ENCODE data around the gene ANKRD24. TPM values are rescaled to one million over a fixed set of nuclear protein-coding genes. Genes with fewer than 3 reads are reported as not detected.
A peak's percentile ranks its signal among the peaks of the same experiment; 100 is the strongest.
"Not testable (repeated sequence)": the region's sequence is repeated elsewhere in the genome, so short reads cannot be mapped to it uniquely, and the experiment has no call there.

Gene ANKRD24
- total RNA-seq, 2 experiments from 2014 or later: 1.1 to 1.3 TPM

DNA sequence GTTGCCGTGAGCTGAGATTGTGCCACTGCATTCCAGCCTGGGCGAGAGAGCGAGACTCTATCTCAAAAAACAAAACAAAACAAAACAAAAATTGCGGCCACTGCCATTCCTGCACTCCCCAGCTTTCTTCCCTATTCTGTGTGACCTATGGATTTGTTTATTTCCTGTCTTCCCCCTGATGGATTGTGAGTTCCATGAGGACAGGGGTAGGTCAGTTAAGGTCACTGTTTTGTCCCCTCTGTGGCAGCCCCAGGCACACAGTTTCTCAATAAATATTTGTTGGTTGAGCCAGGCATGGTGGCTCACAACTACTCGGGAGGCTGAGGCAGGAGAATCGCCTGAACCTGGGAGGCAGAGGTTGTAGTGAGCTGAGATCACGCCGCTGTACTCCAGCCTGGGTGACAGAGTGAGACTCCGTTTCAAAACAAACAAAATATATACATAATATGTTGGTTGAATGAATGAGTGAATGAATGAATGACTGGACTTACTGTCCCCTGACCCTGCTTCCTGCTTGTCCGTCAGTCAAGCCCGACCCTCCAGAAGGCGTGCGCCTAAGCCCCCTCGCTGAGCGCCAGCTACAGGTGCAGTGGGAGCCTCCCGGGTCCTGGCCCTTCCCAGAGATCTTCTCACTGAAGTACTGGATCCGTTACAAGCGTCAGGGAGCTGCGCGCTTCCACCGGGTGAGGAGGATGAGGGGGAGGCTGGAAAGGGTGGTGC is 51.8 kb downstream of the ANKRD24 start:
- H3K27ac Mint-ChIP-seq: no peak overlapping the region
- intact Hi-C loops (cut with DNase I, micrococcal nuclease): no loop called here
- no peak for DNase-seq
- H3K9me3 Mint-ChIP-seq (ENCODE audit: low read depth): no peaks in the 10 kb centered on the region
- H3K36me3 Mint-ChIP-seq (ENCODE audit: low read depth): no peaks in the 10 kb centered on the region
- no peak for ATAC-seq
- peaks cover 4% of the 10 kb centered on the region for H3K27me3 Mint-ChIP-seq
- ChIA-PET CTCF (interaction anchor here (0.6 to 1.2 kb wide), 7 partner anchors 10 to 235 kb away, joined by 3 to 4 read pairs (median 3); no protein-coding TSS in a partner anchor), POLR2A (no interaction called here)
- no peak overlapping the region for H3K4me3 Mint-ChIP-seq
- peaks cover 8% of the 10 kb centered on the region for H3K4me1 Mint-ChIP-seq

DNA sequence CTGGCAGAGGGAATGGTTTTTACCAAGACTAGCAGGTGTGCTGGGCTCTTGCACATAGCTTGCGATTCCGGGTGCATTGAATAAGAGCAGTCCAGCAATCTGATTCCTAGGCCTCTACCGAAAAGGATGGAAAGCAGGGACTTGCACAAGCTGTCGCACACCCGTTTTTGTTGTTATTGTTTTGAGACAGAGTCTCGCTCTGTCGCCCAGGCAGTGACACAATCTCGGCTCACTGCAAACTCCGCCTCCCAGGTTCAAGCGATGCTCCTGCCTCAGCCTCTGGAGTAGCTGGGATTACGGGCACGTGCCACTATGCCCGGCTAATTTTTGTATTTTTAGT is 52.3 kb downstream of the ANKRD24 start:
- Mint-ChIP-seq H3K4me3 (no peak overlapping the region), H3K9me3 (ENCODE audit: low read depth) (no peaks in the 10 kb centered on the region), H3K4me1 (peaks cover 3% of the 10 kb centered on the region), H3K27ac (no peak overlapping the region), H3K27me3 (peaks cover 4% of the 10 kb centered on the region), H3K36me3 (ENCODE audit: low read depth) (no peaks in the 10 kb centered on the region)
- DNase-seq: no peak
- ATAC-seq: no peak
- intact Hi-C loops (cut with DNase I, micrococcal nuclease): no loop called here
- ChIA-PET CTCF (interaction anchor here (0.6 to 1.2 kb wide), 2 partner anchors 42 to 85 kb away, joined by 3 to 4 read pairs; no protein-coding TSS in a partner anchor), POLR2A (no interaction called here)

DNA sequence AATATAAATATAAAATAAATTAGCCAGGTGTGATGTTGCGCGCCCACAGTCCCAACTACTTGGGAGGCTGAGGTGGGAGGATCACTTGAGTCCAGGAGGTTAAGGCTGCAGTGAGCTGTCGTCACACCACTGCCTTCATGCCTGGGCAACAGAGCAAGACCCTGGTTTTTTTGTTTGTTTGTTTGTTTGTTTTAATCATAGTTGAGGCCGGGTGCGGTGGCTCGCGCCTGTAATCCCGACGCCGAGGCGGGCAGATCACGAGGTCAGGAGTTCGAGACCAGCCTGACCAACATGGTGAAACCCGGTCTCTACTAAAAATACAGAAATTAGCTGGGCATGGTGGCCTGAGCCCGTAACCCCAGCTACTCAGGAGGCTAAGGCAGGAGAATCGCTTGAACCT is 55.0 kb downstream of the ANKRD24 start:
- CTCF ChIA-PET: interaction anchor here (0.6 to 0.9 kb wide), 2 partner anchors 23 to 176 kb away, joined by 3 read pairs; no protein-coding TSS in a partner anchor
- not testable (repeated sequence) for H3K4me1 Mint-ChIP-seq
- POLR2A ChIA-PET: interaction anchor here (0.6 kb wide), 1 partner anchor 19 kb away, joined by 3 read pairs; no protein-coding TSS in a partner anchor

DNA sequence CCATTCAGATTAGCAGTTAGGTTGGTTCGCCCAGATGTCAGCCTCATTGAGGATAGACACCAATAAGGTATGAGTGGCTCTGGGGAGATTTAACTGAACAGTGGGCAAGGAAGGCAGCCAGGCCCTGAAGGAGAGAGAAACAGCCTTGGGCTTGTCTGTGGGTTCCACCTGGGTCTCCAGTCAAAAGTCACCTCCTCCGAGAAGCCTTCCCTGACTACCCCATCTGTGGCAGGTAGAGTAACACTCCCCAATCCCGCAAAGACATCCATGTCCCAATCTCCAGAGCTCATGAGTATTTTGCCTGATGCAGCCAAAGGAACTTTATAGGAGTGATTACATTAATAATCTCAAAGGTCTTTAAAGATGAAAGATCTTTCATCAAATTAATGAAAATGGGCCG is 56.3 kb downstream of the ANKRD24 start:
- intact Hi-C loops (cut with DNase I, micrococcal nuclease): no loop called here
- H3K27me3 Mint-ChIP-seq: peaks cover 1% of the 10 kb centered on the region
- no peak overlapping the region for H3K4me3 Mint-ChIP-seq
- peaks cover 4% of the 10 kb centered on the region for H3K9me3 Mint-ChIP-seq (ENCODE audit: low read depth)
- no peak for ATAC-seq
- no peak overlapping the region for H3K27ac Mint-ChIP-seq
- DNase-seq: no peak
- H3K36me3 Mint-ChIP-seq (ENCODE audit: low read depth): no peaks in the 10 kb centered on the region
- CTCF ChIA-PET: no interaction called here
- H3K4me1 Mint-ChIP-seq: no peaks in the 10 kb centered on the region
- POLR2A ChIA-PET: interaction anchor here (0.7 kb wide), 1 partner anchor 516 kb away, joined by 3 read pairs; no protein-coding TSS in a partner anchor

More for the DNA sequence above, 55.0 kb downstream of the ANKRD24 start:
- ATAC-seq; DNase-seq; H3K9me3 Mint-ChIP-seq (ENCODE audit: low read depth); H3K36me3 Mint-ChIP-seq (ENCODE audit: low read depth); H3K27me3 Mint-ChIP-seq; intact Hi-C loops (cut with DNase I, micrococcal nuclease); H3K27ac Mint-ChIP-seq; H3K4me3 Mint-ChIP-seq: not testable (repeated sequence)

DNA sequence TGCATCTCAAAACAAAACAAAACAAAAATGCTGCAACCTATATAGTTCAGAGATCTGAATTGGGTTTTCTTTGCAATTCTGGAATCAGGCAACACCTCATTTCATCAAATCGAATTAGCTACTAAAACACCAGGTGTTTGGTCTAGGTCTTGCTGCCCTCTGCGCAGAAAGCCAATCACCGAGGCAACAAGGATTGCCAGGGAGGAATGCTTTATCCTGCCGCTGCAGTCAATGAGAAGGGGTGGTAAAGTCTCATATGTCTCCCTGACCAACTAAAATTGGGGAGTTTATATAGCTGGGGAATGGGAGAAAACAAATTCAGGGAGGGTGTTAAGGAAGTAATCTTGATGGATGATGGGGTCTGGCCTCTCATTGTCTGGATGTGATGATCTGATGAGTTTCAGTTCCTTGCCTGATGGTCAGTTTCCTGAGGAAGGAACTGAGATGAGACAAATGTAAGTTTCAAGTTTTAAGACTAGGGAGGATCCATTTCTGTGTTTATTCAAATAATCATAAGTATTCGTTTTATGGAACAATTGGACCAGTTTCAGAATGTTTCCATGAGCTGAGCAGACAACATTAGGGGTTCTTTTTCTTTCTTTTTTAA is 59.4 kb downstream of the ANKRD24 start:
- no peaks in the 10 kb centered on the region for H3K27me3 Mint-ChIP-seq
- intact Hi-C loops (cut with DNase I, micrococcal nuclease): no loop called here
- H3K4me3 Mint-ChIP-seq: no peak overlapping the region
- ATAC-seq: no peak
- no peak overlapping the region for H3K27ac Mint-ChIP-seq
- no peaks in the 10 kb centered on the region for H3K36me3 Mint-ChIP-seq (ENCODE audit: low read depth)
- peaks cover 4% of the 10 kb centered on the region for H3K4me1 Mint-ChIP-seq
- CTCF ChIA-PET: interaction anchor here (1.2 to 1.4 kb wide), 3 partner anchors 10 to 25 kb away, joined by 4 to 7 read pairs (median 5); no protein-coding TSS in a partner anchor
- H3K9me3 Mint-ChIP-seq (ENCODE audit: low read depth): peaks cover 4% of the 10 kb centered on the region
- POLR2A ChIA-PET: interaction anchor here (0.6 kb wide), 2 partner anchors 10 to 22 kb away, joined by 3 read pairs; no protein-coding TSS in a partner anchor
- no peak for DNase-seq

DNA sequence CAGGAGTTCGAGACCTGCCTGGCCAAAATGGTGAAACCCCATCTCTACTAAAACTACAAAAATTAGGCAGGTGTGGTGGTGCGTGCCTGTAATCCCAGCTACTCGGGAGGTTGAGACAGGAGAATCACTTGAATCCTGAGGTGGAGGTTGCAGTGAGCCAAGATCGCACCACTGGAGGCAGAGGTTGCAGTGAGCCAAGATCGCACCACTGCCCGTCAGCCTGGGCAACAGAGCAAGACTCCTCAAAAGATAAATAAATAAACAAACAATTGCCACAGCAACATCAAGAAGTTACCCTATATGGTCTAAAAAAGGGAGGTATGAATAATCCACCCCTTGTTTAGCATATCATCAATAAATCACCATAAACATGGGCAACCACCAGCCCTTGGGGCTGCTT is 63.4 kb downstream of the ANKRD24 start:
- H3K36me3 Mint-ChIP-seq (ENCODE audit: low read depth): peaks cover 20% of the 10 kb centered on the region
- peak overlapping the region; percentile 84 for H3K4me3 Mint-ChIP-seq
- CTCF ChIA-PET; H3K27me3 Mint-ChIP-seq; H3K9me3 Mint-ChIP-seq (ENCODE audit: low read depth); DNase-seq; ATAC-seq; H3K4me1 Mint-ChIP-seq: not testable (repeated sequence)
- H3K27ac Mint-ChIP-seq: peak overlapping the region; percentile 100
- POLR2A ChIA-PET: interaction anchor here (0.7 kb wide), 1 partner anchor 742 kb away, joined by 7 read pairs; no protein-coding TSS in a partner anchor
- intact Hi-C loops (cut with DNase I, micrococcal nuclease): loop anchor here (2.0 to 5.0 kb wide), 6 partner anchors 17 to 1659 kb away; partner anchors contain the start of genes APBA3 (in 1 of the 2), EBI3 (in 1 of the 2), FZR1 (in 1 of the 2) and MFSD12 (in 1 of the 2)

DNA sequence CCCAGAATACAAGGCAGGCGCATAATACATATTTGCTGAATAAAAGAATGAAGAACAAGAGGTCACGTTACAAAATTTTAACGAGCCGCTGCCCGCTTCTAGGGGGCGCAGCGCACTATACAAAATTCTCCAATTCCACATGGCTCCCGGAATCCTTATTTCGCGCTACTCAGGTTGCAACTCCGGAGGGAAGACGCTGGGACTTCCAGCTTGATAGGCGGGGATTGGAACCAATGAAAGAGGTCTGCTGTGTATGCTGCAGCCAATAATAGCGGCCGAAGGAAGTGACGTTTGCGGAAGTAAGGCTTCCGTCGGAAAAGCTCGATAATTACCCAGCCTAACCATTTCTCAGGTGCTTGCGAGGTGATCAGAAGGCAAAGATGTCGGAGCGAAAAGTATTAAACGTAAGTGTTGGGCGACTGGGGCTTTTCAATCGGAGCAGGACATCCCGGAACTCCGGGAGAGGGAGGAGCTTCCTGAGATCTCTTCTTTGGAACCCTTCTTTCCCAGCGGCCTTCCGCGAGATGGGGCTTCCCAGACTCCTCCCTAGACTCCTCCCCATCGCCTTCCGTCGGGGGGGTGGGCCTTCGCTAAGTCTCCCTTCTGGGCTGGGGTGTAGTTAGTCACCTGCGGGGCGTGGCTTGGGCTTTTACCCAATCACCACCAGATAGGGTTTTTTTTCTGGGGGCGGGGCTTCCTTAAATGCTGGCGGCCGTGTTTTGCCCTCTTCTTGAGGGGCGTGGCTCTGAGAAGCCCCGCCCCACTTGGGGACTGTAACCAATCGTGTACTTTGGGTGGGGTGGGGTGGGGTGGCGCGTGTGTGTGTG is 64.5 kb downstream of the ANKRD24 start, which contains the start of gene YJU2:
Gene YJU2 (plus strand): TSS at position 314 of the 827 bp plus-strand sequence. CDS start 67 bp downstream, at position 381.
- intact Hi-C loops (cut with DNase I, micrococcal nuclease): loop anchor here (1.0 to 5.0 kb wide), 22 partner anchors 18 to 1658 kb away; partner anchors contain the start of genes CHAF1A (in 2 of the 2), EBI3 (in 2 of the 2), MPND (in 2 of the 2) and MRPL54 (in 2 of the 2)
- ATAC-seq: peak; percentile 97
- peak within 1 kb of the TSS; percentile 100 for H3K27ac Mint-ChIP-seq

DNA sequence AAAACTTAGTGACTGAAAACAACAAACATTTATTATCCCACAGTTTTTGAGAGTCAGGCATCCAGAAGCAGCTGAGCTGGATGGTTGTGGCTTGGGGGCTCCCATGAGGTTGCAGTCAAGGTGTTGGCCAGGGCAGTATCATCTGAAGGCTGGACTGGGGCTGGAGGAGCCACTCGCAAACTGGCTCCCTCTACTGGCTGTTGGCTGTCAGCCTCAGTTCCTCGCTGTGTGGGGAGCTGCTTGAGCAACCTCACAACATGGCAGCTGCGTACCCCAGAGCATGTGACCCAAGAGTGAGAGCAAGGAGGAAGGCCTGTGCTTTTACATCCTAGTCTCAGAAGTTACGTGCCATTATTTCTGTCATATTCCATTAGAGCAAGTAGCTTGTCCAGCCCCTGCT is 74.1 kb downstream of the ANKRD24 start:
- peak; percentile 37 for DNase-seq
- Mint-ChIP-seq H3K27ac (no peak overlapping the region), H3K36me3 (ENCODE audit: low read depth) (peaks cover 58% of the 10 kb centered on the region), H3K27me3 (no peaks in the 10 kb centered on the region), H3K4me3 (no peak overlapping the region), H3K9me3 (ENCODE audit: low read depth) (peaks cover 1% of the 10 kb centered on the region), H3K4me1 (no peaks in the 10 kb centered on the region)
- ATAC-seq: no peak
- CTCF ChIA-PET: interaction anchor here (0.6 to 3.1 kb wide), 7 partner anchors 8 to 114 kb away, joined by 3 to 11 read pairs (median 3); no protein-coding TSS in a partner anchor
- intact Hi-C loops (cut with DNase I, micrococcal nuclease): no loop called here
- POLR2A ChIA-PET: interaction anchor here (0.6 kb wide), 2 partner anchors 19 to 160 kb away, joined by 3 to 6 read pairs; no protein-coding TSS in a partner anchor

More for the DNA sequence above, 64.5 kb downstream of the ANKRD24 start, which contains the start of gene YJU2:
- peak; percentile 100 for DNase-seq
- Mint-ChIP-seq H3K27me3 (no peaks in the 10 kb centered on the region), H3K36me3 (ENCODE audit: low read depth) (peaks cover 31% of the 10 kb centered on the region), H3K4me1 (peaks cover 9% of the 10 kb centered on the region), H3K9me3 (ENCODE audit: low read depth) (peaks cover 1% of the 10 kb centered on the region), H3K4me3 (peak within 1 kb of the TSS; percentile 84)
- POLR2A ChIA-PET: interaction anchor here (0.6 to 1.2 kb wide), 6 partner anchors 17 to 621 kb away, joined by 3 to 8 read pairs (median 4); partner anchors contain the start of genes CHAF1A, HDGFL2, MPND and PLIN3
- CTCF ChIA-PET: interaction anchor here (0.6 to 1.3 kb wide), 8 partner anchors 17 to 484 kb away, joined by 3 to 10 read pairs (median 4); partner anchors contain the start of genes EBI3, MRPL54 and SH3GL1

DNA sequence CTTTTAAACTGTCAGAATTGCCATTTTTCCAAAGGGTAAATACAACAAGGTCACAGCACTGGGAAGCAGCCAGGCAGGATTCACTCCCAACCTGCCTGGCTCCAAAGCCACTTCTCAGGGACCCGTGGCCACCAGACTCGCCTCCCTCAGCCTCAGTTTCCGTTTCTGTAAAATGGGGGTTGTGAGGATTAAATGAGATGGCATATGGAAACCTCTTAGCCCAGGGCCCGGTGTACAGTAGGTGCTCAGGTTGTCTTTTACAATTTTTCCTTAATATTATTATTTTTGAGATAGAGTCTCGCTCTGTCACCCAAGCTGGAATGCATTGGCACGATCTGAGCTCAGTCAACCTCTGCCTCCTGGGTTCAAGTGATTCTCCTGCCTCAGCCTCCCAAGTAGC is 74.5 kb downstream of the ANKRD24 start:
- ChIA-PET CTCF (interaction anchor here (0.8 to 3.1 kb wide), 5 partner anchors 9 to 97 kb away, joined by 3 to 11 read pairs (median 3); no protein-coding TSS in a partner anchor), POLR2A (no interaction called here)
- Mint-ChIP-seq H3K4me1 (no peaks in the 10 kb centered on the region), H3K36me3 (ENCODE audit: low read depth) (peaks cover 55% of the 10 kb centered on the region), H3K27ac (no peak overlapping the region), H3K9me3 (ENCODE audit: low read depth) (peaks cover 1% of the 10 kb centered on the region), H3K4me3 (no peak overlapping the region), H3K27me3 (no peaks in the 10 kb centered on the region)
- intact Hi-C loops (cut with DNase I, micrococcal nuclease): no loop called here
- no peak for DNase-seq
- no peak for ATAC-seq

DNA sequence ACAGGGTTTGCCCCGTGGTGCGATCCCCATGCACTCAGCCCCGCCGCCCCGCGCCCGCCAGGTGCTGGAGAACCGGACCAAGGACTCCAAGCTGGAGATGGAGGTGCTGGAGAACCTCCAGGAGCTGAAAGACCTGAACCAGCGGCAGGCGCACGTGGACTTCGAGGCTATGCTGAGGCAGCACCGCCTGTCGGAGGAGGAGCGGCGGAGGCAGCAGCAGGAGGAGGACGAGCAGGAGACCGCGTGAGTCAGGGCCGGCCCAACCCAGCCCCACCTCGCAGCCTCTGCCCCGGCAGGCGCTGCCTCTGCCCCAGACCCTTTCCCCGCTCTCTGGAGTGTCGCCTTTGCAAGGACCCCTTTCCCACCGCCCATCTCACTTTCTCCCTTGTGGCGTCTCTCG is 75.7 kb downstream of the ANKRD24 start:
- intact Hi-C loops (cut with DNase I, micrococcal nuclease): no loop called here
- DNase-seq (no peak), ATAC-seq (no peak)
- Mint-ChIP-seq H3K27me3 (no peaks in the 10 kb centered on the region), H3K36me3 (ENCODE audit: low read depth) (peaks cover 47% of the 10 kb centered on the region), H3K4me1 (no peaks in the 10 kb centered on the region), H3K4me3 (no peak overlapping the region), H3K9me3 (ENCODE audit: low read depth) (peaks cover 1% of the 10 kb centered on the region), H3K27ac (no peak overlapping the region)
- ChIA-PET POLR2A (interaction anchor here (0.6 kb wide), 1 partner anchor 74 kb away, joined by 3 read pairs; no protein-coding TSS in a partner anchor), CTCF (no interaction called here)

Data from activated CD4-positive, alpha-beta T cell treated with anti-CD3 and anti-CD28 coated beads for 36 hours (primary cell).